ENCODE measurements around the gene TXLNA.

The TXLNA gene

GRCh38 chr1:32187850-32188249, 8.4 kb downstream of the TXLNA start:
- no peaks in the 10 kb centered on the region for H3K9me2 ChIP-seq (ENCODE audit: low read depth, low read length)
- no peak overlapping the region for H3K9ac ChIP-seq (ENCODE audit: low read length)
- no peak overlapping the region for H3K4me3 ChIP-seq (ENCODE audit: low read depth, low read length, poor library complexity, severe bottlenecking)
- H3K36me3 ChIP-seq (ENCODE audit: insufficient read depth, low read length), result peaks cover 86% of the 10 kb centered on the region
- H2AFZ ChIP-seq (ENCODE audit: low read length), result no peak overlapping the region
- H3K79me2 ChIP-seq (ENCODE audit: insufficient read depth, low read length), result no peaks in the 10 kb centered on the region; the same call in 1 of the 2 replicates
- no peak overlapping the region for H3K27ac ChIP-seq (ENCODE audit: low read depth, low read length, poor library complexity, severe bottlenecking)
- no peaks in the 10 kb centered on the region for H3K4me1 ChIP-seq (ENCODE audit: insufficient read depth, low read length, severe bottlenecking)
- no peaks in the 10 kb centered on the region for H4K20me1 ChIP-seq (ENCODE audit: insufficient read depth, low read length)
- H3K27me3 ChIP-seq (ENCODE audit: insufficient read depth, low read length), result no peaks in the 10 kb centered on the region
- H3F3A ChIP-seq (ENCODE audit: insufficient read depth, low read length), result no peaks in the 10 kb centered on the region
- no peaks in the 10 kb centered on the region for H3K9me3 ChIP-seq (ENCODE audit: low read length)
- TF ChIP-seq EZH2 (IDR thresholded peaks at IDR 0.05; ENCODE audit: borderline replicate concordance, low read length), result no peak
- H3K4me2 ChIP-seq (ENCODE audit: low read length), result no peak overlapping the region

GRCh38 chr1:32192220-32192948, 12.9 kb downstream of the TXLNA start:
- no peaks in the 10 kb centered on the region for H3K27me3 ChIP-seq (ENCODE audit: insufficient read depth, low read length)
- H2AFZ ChIP-seq (ENCODE audit: low read length), result no peak overlapping the region
- no peaks in the 10 kb centered on the region for H3K4me1 ChIP-seq (ENCODE audit: insufficient read depth, low read length, severe bottlenecking)
- H3K79me2 ChIP-seq (ENCODE audit: insufficient read depth, low read length), result no peaks in the 10 kb centered on the region
- no peaks in the 10 kb centered on the region for H3K9me2 ChIP-seq (ENCODE audit: low read depth, low read length)
- no peak overlapping the region for H3K9ac ChIP-seq (ENCODE audit: low read length)
- H3K9me3 ChIP-seq (ENCODE audit: low read length), result no peaks in the 10 kb centered on the region
- no peaks in the 10 kb centered on the region for H3F3A ChIP-seq (ENCODE audit: insufficient read depth, low read length)
- H3K4me3 ChIP-seq (ENCODE audit: low read depth, low read length, poor library complexity, severe bottlenecking), result no peak overlapping the region
- no peaks in the 10 kb centered on the region for H4K20me1 ChIP-seq (ENCODE audit: insufficient read depth, low read length)
- no peak for TF ChIP-seq CTCF (IDR thresholded peaks at IDR 0.05; ENCODE audit: low read length)
- no peak overlapping the region for H3K27ac ChIP-seq (ENCODE audit: low read depth, low read length, poor library complexity, severe bottlenecking)
- peaks cover 95% of the 10 kb centered on the region for H3K36me3 ChIP-seq (ENCODE audit: insufficient read depth, low read length)
- H3K4me2 ChIP-seq (ENCODE audit: low read length), result no peak overlapping the region

GRCh38 chr1:32194984-32195383, 15.5 kb downstream of the TXLNA start:
- peaks cover 9% of the 10 kb centered on the region for H3K4me1 ChIP-seq (ENCODE audit: insufficient read depth, low read length, severe bottlenecking)
- H3F3A ChIP-seq (ENCODE audit: insufficient read depth, low read length), result no peaks in the 10 kb centered on the region
- H3K27ac ChIP-seq (ENCODE audit: low read depth, low read length, poor library complexity, severe bottlenecking), result no peak overlapping the region
- H3K79me2 ChIP-seq (ENCODE audit: insufficient read depth, low read length), result no peaks in the 10 kb centered on the region
- no peaks in the 10 kb centered on the region for H3K27me3 ChIP-seq (ENCODE audit: insufficient read depth, low read length)
- H3K4me3 ChIP-seq (ENCODE audit: low read depth, low read length, poor library complexity, severe bottlenecking), result no peak overlapping the region
- no peaks in the 10 kb centered on the region for H4K20me1 ChIP-seq (ENCODE audit: insufficient read depth, low read length)
- H3K4me2 ChIP-seq (ENCODE audit: low read length), result no peak overlapping the region
- no peaks in the 10 kb centered on the region for H3K9me2 ChIP-seq (ENCODE audit: low read depth, low read length)
- peaks cover 80% of the 10 kb centered on the region for H3K36me3 ChIP-seq (ENCODE audit: insufficient read depth, low read length)
- no peaks in the 10 kb centered on the region for H3K9me3 ChIP-seq (ENCODE audit: low read length)
- no peak overlapping the region for H3K9ac ChIP-seq (ENCODE audit: low read length)
- H2AFZ ChIP-seq (ENCODE audit: low read length), result no peak overlapping the region
- no peak for TF ChIP-seq EZH2 (IDR thresholded peaks at IDR 0.05; ENCODE audit: borderline replicate concordance, low read length)
- TF ChIP-seq CTCF (IDR thresholded peaks at IDR 0.05; ENCODE audit: low read length), result no peak

- no peaks in the 10 kb centered on the region for H3K27me3 ChIP-seq (ENCODE audit: insufficient read depth, low read length)
- no peak overlapping the region for H3K9ac ChIP-seq (ENCODE audit: low read length)
- H3K9me3 ChIP-seq (ENCODE audit: low read length), result no peaks in the 10 kb centered on the region
- no peaks in the 10 kb centered on the region for H4K20me1 ChIP-seq (ENCODE audit: insufficient read depth, low read length)
- H2AFZ ChIP-seq (ENCODE audit: low read length), result no peak overlapping the region
- peaks cover 14% of the 10 kb centered on the region for H3K4me1 ChIP-seq (ENCODE audit: insufficient read depth, low read length, severe bottlenecking)
- H3K79me2 ChIP-seq (ENCODE audit: insufficient read depth, low read length), result no peaks in the 10 kb centered on the region
- peaks cover 74% of the 10 kb centered on the region for H3K36me3 ChIP-seq (ENCODE audit: insufficient read depth, low read length)
- no peaks in the 10 kb centered on the region for H3F3A ChIP-seq (ENCODE audit: insufficient read depth, low read length)
- H3K27ac ChIP-seq (ENCODE audit: low read depth, low read length, poor library complexity, severe bottlenecking), result no peak overlapping the region
- no peak for TF ChIP-seq CTCF (IDR thresholded peaks at IDR 0.05; ENCODE audit: low read length)
- TF ChIP-seq EZH2 (IDR thresholded peaks at IDR 0.05; ENCODE audit: borderline replicate concordance, low read length), result no peak
- H3K9me2 ChIP-seq (ENCODE audit: low read depth, low read length), result no peaks in the 10 kb centered on the region
- no peak overlapping the region for H3K4me2 ChIP-seq (ENCODE audit: low read length)
- no peak overlapping the region for H3K4me3 ChIP-seq (ENCODE audit: low read depth, low read length, poor library complexity, severe bottlenecking)
Observed at GRCh38 chr1:32195531-32195930, 16.1 kb downstream of the TXLNA start.

Data from OCI-LY1 (cell line).